IPS DF 19.7 (cell line): Measurements from ENCODE around the gene SUMO2.
"Not testable (repeated sequence)": the region's sequence is repeated elsewhere in the genome, so short reads cannot be mapped to it uniquely, and the experiment has no call there.

Experiments used
- DNase-seq: peaks from one replicate; pipeline ENCODE4 v3.0.0-alpha.2; 2013; ENCODE audit warnings: low read depth, low spot score

Gene SUMO2

DNA sequence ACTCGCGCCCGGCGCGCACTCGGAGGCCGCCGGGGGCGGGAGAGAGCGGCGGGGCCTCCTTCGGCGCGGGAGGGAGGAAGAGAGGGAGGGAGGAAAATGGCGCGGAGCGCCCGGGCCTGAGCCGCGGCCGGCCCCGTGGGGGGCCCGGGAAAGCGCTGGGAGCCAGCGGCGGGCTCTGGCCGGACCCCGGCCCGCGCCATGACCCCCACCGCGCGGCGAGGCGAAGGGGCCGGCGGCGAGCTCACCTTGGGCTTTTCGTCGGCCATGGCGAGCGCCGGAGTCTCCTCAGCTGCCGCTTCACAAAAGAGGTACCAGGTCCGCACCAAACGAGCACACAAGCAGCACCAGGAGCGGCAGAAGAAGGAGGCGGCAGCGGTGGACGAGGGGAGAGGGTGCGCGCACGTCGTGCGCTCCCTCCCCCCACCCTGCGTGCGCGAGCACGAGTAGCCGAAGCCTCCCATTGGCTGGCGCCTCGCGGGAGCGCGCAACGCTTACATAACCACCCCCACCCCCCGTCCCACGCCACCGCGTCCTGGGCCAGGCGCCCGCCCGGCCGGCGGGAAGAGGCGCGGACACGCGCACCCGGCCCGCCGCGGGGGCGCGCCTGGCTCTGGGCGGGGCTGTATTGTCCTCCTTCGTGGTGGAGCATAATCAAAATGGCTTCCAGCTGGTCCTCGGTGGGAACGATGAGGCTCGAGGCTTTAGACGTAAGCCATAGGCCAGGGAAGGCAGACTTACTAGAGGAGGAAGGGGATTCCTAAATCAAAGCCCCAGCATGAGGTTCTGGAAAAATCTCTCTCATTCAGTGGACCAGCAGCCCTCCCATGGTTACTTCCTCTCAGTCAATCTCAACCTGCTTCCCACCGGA, at the start of gene SUMO2:
SUMO2 (minus strand) TSS at position 391 of the 868 bp plus-strand sequence; CDS start at position 266, 125 bp downstream.
- peak; percentile 60 for DNase-seq

DNA sequence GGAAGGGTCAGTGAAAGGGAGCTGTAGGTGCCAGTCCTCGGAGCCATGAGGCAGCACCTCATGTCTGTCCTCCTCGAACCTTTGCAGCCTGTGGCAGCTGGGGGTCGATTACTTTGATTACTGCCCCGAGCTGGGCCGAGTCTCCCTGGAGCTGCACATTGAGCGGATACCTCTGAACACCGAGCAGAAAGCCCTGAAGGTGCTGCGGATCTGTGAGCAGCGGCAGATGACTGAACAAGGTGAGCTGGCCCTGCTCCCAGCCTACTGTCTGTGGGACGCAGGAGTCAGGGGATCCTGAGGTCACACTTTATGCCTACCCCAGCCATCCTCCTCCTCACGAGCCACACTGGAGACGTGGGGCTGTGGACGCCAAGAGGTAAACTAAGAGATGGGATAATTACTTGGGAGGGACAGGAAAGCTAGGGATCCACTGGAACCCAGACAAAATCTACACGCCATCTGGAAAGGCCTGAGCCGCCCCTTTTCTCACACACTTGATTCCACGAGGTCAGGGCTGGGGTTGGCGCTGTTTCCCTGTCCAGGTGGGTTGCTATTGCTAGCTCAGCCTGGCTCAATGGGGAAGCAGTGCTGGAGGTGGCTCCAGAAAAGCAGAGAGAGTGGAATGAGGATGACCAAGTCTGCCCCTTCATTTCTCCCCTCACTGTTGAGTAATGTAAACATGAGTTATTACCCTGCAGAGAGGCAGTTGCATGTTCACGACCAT, 49.1 kb upstream of the SUMO2 start:
- no peak for DNase-seq

DNA sequence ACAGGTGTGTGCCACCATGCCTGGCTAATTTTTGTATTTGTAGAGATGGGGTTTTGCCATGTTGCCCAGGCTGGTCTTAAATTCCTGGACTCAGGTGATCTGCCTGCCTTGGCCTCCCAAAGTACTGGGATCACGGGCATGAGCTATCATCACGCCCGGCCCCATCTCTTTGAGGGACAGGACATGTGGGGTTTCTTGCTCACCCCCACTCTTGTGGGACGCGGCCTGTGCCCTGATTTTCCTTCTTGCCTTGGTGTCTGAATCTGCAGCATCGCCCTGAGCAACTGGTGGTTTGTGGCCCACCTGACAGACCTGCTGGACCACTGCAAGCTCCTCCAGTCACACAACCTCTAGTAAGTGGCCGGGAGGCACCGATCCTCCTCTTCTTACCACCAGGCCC, 48.3 kb upstream of the SUMO2 start:
- no peak for DNase-seq

DNA sequence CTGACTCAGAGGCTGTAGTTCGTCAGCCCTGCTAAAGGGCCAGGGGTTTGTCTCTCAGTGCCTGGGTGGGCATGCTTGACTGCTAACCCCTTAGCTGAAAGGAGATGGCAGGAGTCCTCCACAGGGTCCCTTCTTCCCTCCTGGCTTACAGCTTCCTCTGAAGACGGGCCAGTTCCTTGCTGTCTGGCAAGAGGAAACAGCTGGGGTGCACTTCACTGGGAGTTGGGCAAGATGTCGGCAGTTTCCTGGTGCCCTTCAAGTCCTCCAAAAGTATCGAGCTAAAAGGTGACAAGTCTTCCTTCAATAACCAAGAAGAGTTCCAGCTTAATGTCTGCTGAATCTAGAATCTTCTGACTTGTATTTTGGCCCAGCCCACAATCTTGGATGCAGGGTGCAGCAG, 46.1 kb upstream of the SUMO2 start:
- no peak for DNase-seq

DNA sequence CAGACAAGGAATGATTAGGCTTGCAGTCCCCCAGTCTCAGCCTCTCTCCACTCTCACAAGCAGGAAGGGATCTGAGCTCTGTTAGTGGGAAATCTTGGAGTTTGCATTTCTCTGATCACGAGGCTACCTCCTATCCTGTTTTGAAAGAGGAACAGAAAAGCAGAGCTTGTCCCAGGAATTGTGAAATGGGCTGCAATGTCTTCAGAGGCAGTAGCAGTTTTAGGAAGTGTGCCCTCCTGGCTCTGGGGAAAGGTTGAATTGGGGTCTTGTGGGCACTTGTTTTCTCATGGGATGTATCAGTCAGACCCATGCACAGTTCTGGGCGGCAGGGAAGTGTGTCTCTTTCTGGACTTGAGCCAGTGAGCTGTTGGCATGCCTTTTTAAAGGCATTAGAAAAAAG, 45.5 kb upstream of the SUMO2 start:
- DNase-seq, result no peak

DNA sequence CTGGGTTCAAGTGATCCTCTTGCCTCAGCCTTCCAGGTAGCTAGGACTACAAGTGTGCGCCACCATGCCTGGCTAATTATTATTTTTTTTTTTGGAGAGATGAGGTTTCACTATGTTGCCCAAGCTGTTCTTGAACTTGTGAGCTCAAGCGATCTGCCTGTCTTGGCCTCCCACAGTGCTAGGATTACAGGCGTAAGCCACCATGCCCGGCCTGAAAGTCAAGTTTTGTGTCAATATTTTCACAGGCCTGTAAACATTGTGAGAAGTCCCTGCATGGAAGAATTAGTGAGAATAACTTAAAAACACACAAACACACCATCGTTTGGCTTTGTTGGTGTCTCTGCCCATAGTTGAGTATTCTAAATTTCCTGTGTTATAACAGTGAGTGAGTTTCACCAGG, 45.0 kb upstream of the SUMO2 start:
- DNase-seq, result no peak

DNA sequence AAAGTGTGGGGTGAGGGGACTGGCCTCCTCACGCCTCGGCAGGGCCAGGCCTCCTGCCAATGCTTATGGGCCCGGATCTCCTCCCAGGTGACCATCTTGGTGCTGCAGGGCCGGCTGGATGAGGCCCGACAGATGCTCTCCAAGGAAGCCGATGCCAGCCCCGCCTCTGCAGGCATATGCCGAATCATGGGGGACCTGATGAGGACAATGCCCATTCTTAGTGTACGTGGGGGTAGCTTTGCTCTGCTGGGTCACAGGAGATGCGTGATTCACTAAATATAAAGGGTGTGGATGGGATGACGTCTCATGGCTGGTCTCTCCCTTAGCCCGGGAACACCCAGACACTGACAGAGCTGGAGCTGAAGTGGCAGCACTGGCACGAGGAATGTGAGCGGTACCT, 42.3 kb upstream of the SUMO2 start:
- no peak for DNase-seq

DNA sequence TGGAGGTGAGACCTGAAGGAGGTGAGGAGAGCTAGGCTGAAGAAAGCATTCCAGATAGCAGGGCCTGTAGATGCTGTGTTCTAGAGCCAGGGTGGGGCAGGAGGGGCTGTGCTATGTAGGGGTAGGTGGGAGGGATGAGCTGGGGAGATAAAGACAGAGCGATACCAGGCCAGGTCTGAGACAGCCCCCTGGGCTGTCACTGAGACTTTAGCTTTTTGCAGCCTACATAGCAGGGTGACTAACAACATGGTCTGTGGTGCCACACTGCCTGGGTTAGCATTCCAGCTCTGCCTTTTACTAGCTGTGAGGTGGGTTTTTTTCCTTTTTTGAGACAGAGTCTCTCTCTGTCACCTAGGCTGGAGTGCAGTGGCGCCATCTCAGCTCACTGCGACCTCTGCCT, 37.1 kb upstream of the SUMO2 start:
- no peak for DNase-seq

DNA sequence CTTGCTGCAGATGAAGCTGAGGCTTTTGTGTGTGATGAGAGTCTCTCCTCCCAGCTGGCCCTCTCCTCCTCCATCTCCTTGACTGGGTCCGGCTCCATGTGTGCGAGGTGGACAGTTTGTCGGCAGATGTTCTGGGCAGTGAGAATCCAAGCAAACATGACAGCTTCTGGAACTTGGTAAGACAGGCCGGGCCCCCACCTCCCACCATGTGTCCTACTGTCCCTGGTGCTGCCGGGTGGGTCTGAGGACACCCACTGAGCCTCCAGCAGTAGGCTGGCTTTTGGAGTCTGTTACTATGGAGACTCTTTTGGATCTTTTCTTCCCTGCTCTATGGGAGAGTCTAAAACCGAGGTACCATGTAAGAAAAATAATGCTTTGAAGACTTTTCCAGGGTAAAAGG, 35.4 kb upstream of the SUMO2 start:
- no peak for DNase-seq

DNA sequence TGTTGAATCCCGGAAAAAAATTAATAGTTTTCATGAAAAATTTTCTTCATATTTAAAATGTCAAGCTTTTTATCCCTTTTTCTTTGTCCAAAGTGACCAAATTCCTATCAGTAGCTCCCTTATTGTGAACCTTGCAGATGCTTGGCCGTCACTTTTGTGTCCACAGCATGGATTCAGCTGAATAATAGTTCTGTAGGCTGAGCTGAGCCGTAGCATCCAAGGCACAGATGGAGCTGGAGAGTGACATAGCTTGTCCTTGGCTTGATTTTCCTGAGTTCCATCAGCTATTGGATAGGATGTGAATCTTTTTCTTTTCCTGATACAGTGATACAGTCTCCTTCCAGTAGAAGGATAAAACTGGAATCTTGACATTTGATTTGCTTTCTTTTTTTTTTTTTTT, 26.3 kb upstream of the SUMO2 start:
- no peak for DNase-seq

DNA sequence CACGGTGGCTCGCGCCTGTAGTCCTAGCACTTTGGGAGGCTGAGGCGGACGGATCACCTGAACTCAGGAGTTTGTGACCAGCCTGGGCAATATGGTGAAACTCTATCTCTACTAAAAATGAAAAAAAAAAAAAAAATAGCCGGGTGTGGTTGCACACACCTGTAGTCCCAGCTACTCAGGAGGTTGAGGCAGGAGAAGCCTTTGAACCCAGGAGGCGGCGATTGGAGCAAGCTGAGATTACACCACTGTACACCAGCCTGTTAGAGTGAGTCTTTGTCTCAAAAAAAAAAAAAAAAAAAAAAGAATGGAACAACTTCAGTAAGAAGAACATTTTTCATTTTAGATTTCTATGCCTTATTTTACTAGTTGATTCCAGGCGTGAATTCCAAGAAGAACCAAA, 25.4 kb upstream of the SUMO2 start:
- DNase-seq, result no peak

DNA sequence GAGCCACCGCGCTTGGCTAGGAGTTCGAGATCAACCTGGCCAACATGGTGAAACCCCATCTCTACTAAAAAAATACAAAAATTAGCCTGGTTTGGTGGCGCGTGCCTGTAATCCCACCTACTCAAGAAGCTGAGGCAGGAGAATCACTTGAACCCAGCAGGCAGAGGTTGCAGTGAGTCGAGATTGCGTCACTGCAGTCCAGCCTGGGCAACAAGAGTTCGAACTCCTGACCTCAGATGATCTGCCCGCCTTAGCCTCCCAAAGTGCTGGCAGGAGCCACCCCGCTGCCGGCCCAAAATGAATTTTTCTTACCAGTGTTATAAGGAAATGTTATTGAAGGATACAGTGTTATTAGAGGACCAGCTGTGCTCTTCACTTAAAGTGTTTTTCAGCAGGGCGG, 25.0 kb upstream of the SUMO2 start:
- DNase-seq, result no peak

DNA sequence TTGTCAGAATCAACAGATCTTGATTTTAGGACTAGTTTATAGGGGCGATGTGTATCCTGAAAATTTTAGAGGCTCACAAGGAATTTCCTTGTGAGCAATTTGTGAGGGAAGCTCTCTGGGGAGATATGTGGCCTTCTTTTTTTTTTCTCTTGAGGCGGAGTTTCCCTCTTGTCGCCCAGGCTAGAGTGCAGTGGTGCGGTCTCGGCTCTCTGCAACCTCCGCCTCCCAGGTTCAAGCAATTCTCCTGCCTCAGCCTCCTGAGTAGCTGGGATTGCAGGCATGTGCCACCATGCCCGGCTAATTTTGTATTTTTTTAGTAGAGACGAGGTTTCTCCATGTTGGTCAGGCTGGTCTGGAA, 24.3 kb upstream of the SUMO2 start:
- DNase-seq, result not testable (repeated sequence)

DNA sequence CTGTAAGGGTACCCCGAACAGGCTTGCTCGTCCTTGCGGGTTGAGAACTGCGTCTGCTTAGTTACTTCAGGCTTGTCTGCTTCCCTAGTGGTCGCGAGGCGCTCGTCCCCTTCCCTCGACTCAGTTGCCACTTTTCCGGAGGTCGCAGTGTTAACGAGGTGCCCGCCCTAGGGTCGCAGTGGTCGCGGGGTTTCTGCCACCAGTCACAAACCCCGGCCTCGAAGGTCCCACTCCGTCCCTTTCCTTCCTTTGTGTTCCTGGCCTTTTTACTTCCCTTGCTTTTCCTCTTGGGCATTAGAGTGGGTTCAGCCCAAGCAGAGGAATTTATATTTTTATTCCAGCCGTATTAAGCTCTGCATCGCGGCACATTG, 23.0 kb upstream of the SUMO2 start:
- no peak for DNase-seq

DNA sequence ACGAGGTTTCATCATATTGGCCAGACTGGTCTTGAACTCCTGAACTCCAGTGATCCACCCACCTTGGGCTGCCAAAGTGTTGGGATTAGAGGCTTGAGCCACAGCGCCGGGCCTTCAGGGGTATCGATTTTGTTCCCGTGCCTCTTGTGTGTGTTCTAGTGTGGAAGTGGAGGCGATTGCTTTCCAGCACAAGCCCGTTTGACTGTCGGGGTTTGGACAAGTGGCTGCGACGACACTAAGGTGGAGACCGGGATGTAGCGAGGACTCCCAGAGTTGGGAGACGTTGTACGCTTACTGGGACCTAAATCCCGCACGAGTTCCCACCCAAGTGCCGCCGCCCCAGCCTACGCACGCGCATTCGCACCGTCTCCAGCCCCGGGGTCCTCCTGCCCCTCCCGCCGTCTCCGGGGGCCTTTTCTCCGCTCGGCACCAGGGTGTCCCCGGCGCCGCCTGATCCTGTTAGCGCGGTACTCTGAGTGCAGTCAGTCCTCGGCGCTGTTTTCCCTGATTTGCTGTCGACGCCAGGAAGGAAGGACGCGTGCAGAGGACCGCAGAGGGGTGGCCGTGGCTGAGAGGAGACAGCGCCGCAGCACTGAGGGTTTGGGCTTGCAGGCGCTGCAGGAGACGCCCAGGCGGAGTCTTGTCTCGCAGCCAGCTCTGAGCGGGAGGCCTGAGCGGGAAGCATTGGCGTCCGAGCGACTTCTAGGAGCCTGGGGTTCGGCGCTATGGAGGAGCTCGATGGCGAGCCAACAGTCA, 22.5 kb upstream of the SUMO2 start, which contains the start of gene NUP85:
NUP85 (plus strand) TSS at position 643 of the 756 bp plus-strand sequence; CDS start at position 726, 83 bp downstream.
- DNase-seq, result peak; percentile 86

DNA sequence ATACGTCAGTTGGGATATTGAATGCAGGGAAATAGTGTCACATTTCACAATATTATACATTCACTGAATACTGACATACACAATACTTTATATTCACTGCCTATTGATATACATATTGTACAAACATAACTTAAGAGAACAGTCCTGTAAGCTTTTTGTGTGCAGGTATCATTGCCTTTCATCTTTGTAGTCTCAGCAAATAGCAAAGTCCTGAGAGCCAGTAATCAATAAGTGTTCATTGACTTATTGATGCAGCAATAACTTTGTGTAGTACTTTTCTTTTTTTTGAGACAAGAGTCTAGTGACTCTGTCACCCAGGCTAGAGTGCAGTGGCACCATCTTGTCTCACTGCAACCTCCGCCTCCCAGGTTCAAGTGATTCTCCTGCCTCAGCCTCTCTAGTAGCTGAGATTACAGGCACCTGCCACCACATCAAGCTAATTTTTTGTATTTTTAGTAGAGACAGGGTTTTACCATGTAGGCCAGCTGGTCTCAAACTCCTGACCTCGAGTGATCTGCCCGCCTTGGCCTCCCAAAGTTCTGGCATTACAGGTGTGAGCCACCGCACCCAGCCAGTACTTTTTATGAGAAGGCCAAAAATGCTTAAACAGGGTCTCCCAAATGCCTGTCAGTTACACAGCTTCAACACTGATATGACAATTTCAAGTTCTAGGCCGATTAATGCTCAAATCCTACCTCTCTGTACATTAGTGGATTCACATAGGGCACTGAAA, 17.3 kb upstream of the SUMO2 start:
- no peak for DNase-seq

DNA sequence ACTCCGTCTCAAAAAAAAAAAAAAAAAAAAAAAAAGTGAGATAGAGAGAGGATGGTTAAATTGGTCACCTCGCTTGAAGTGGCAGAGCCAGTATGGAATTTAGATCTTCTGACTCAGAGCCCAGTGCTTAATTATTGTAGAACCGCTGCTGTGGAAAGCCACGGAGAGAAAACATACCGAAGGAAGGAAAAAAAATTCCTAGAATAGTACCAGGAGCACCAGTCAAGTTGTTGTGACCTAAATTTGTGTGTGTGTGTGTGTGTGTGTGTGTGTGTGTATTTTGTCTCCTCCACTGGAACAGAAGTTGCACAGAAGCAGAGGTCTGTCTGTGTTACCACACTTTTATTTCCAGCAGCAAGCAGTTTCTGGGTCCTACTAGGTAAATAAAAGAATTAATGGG, 12.1 kb upstream of the SUMO2 start:
- DNase-seq, result no peak

DNA sequence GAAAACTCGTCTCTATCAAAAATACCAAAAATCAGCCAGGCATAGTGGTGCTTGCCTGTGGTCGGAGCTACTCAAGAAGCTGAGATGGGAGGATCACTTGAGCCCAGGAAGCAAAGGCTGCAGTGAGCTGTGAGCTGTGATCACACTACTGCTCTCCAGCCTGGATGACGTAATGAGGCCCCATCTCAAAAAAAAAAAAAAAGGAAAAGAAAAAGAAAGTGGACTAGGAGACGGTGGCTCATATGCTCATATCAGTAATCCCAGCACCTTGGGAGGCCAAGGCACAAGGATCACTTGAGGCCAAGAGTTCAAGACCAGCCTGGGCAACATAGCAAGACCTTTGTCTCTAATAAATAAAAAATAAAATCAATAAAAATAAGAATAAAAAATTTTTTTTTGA, 8.8 kb upstream of the SUMO2 start:
- no peak for DNase-seq

DNA sequence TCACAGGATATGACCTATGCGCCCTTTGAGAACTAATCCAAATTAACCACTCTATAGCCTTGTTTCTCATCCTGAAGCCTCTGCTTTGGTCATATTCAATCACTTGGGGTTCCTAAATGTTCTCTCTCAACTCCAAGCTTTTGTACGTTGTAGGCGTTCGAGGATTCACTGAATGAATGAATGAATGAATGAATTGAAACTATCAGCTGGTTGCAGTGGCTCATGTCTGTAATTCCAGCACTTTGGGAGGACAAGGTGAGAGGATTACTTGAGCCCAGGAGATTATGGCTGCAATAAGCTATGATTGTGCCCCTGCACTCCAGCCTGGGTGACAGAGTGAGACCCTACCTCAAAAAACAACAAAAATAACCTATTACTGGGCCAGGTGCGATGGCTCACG, 5.9 kb upstream of the SUMO2 start:
- DNase-seq, result no peak

DNA sequence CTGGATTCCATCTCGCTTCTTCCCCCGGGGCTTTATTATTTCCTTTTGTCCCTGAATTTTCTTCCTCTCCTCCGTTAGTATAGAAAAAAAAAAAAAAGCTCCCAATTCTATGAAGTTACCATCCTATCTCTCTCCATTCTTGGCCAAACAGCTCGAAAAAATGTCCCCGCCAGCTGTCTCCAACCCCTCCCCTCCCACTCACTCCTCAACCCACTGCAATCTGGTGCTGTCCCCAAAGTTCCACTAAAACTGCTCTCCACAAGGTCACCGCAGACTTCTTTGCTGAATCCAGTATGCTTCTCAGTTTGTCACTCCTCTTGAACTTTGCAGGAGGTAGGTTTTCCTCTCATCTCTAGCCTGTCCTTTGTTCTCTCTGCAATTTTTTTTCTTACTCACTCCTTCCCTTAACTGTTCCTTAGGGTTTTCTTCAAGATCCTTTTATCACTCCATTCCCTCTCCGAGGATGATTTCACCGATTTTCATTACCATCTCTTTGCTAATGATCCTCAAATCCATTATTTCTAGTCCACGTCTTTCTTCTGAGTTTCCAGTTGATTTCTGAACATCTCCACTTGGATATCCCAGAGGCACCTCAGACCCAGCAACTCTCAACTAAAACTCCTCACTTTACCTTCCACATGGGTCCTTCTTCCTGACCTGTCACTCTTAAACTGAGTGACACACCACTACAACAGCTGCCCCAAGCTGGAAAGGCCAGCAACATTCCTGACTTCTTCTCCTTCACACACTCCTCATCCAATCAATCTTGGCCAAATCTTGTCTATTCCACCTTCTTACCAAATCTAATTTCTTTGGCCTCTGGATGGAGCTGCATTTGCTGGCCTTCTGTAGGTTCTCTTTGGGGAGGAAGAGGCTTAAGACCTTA, 1.5 kb upstream of the SUMO2 start:
- DNase-seq, result no peak

DNA sequence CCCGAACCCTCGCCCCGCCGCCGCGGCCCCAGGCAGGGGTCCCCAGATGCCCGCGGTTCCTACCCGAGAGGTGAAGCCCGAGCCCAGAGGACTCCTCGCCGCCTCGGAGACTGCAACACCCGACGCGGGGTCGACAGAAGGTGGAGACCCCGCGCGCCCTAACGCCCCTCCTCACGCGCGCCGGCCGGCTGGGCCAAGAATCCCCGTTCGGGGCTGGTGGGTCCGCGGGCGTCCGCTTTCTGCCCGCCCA, 515 bp downstream of the SUMO2 start:
- no peak for DNase-seq
